SK-N-MC (cell line): ENCODE results near the gene RDH16.

Source experiments
- EZH2 ChIP-seq: fragments of 200-600 bp; sonication (generic); IDR thresholded peaks from one replicate; pipeline ENCODE4 v1.6.1; 2017; ENCODE audit warnings: antibody characterized with exemption
- POLR2AphosphoS5 ChIP-seq: IDR thresholded peaks from 2 replicates; pipeline ENCODE4 v1.6.1; 2012; ENCODE audit warnings: mild to moderate bottlenecking, low read depth, low read length, borderline replicate concordance

DNA sequence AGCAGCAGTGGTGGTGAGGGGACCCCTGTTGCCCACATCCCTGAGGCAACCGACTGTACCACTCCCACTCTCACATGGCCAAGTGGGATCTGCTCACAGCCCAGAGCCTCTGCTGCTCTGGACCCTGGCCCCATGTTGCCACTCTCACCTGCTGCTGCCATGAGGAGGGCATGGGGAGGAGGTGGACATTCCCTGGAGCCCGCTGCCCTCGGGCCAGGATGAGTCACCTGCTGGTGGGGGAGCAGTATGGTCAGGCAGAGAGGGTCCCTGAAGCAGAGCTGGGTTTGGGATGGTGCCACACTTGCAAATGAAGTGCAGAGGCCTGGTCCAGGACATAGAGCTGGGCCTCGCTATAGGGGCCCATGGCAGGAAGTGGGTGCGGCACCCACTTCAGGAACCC lies 49.3 kb downstream of the RDH16 start:
- no peak for TF ChIP-seq EZH2
- no peak for TF ChIP-seq POLR2AphosphoS5
